ENCODE measurements around the gene OR51B4.
"Not testable (repeated sequence)": the region's sequence is repeated elsewhere in the genome, so short reads cannot be mapped to it uniquely, and the experiment has no call there.

The OR51B4 gene, protein sequence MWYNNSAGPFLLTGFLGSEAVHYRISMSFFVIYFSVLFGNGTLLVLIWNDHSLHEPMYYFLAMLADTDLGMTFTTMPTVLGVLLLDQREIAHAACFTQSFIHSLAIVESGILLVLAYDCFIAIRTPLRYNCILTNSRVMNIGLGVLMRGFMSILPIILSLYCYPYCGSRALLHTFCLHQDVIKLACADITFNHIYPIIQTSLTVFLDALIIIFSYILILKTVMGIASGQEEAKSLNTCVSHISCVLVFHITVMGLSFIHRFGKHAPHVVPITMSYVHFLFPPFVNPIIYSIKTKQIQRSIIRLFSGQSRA

DNA sequence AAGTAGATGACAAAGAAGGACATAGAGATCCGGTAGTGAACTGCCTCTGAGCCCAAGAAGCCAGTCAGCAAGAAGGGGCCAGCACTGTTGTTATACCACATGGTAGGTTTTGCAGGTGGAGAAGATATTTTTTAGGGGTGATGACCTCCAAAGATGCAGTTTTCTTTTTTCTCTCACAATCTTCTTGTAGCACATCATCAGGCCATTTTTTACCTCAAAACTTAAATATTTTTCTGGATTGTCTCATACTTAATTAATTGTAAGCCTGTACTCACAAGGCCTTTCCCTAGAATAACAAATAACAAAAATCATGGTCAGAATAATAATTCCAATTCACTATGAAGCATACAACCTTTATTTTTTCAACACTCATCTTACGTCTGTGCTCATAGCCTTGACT lies at the start of gene OR51B4:
OR51B4 (minus strand) TSS at position 101 of the 400 bp plus-strand sequence; CDS start at position 101, 0 bp downstream.
- DNase-seq (ENCODE audit: low read depth), result no peak

DNA sequence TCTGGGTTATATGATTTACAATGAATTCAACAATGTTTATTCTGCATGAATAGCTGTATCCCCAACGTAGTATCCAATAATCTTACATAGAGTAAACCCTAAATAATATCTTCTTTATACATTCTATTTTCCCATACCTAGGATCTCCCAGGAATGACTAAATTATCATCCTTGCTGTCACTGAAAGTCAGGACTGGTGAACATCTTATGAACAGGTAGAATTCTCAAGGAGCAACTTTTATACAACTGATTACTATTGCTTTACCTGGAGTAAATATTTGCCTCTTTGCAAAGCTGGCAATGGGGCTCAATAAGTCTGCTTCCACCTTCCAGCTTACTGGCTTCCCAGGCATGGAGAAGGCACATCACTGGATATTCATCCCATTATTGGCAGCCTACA lies 49.5 kb upstream of the OR51B4 start, which contains the start of gene OR51B6:
OR51B6 (plus strand) TSS at position 301 of the 400 bp plus-strand sequence; CDS start at position 301, 0 bp downstream.
- no peak for DNase-seq (ENCODE audit: low read depth)

DNA sequence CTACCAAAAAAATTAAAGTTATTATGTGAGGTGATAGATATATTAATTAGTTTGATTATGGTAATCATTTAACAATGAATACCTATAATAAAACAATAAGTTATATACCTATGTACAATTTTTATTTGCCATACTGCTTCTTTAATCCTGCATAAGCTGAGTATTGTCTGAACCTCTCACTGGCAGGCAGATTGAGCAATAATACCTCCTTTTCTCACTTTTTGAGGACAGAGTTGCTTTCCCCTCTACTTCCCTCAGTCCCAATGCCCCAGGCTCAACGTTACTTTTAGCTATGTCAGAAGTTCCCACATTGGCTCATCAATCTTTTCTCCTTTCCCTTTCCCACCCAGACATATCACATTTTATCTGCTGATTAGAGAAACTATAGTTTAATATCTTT lies 47.8 kb upstream of the OR51B4 start:
- DNase-seq (ENCODE audit: low read depth), result no peak

DNA sequence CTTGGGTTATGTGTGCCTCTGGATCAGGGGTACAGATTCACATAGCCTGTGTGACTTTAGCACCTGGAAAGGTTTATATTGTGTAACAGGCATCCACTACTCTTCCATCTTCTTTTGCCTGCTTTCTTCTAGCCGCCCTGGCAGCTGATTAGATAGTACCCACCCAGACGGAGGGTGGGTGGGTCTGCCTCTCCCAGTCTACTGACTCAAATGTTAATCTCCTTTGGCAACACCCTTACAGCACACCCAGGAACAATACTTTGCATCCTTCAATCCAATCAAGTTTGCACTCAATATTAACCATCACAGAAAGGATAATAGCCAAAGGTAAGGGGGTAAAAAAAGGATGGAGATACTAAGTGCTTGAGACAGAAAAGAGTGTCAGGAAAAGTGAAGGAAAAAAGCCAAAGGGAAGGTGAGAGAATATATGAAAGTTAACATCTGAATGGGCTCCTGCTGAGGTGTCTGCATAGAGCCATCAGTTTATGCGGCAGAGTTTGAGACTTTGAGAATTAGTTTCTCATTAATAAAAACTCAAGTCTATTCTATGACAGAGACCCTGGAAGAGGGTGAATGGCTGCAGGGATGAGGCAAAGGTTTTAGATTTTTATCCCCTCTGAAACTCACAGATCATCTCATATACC lies 46.9 kb upstream of the OR51B4 start:
- no peak for DNase-seq (ENCODE audit: low read depth)

DNA sequence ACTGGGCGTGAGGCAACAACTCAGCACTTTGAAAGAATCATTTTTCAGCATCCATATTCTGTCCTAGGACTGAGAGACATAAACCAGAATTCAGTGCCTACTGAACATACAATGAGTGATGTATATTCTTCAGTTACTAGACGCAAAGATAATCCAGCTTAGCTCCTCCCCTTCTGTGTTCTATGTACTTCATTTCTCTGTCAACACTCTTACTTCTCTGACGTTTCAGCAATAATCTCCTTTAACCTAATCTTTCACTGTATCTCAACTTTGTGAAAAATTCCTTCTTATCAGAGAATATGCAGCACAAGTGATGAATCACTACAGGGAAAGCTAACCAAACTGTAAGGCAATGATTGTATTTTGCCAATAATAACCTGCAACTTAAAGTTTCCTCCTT lies 44.1 kb upstream of the OR51B4 start:
- DNase-seq (ENCODE audit: low read depth), result no peak

DNA sequence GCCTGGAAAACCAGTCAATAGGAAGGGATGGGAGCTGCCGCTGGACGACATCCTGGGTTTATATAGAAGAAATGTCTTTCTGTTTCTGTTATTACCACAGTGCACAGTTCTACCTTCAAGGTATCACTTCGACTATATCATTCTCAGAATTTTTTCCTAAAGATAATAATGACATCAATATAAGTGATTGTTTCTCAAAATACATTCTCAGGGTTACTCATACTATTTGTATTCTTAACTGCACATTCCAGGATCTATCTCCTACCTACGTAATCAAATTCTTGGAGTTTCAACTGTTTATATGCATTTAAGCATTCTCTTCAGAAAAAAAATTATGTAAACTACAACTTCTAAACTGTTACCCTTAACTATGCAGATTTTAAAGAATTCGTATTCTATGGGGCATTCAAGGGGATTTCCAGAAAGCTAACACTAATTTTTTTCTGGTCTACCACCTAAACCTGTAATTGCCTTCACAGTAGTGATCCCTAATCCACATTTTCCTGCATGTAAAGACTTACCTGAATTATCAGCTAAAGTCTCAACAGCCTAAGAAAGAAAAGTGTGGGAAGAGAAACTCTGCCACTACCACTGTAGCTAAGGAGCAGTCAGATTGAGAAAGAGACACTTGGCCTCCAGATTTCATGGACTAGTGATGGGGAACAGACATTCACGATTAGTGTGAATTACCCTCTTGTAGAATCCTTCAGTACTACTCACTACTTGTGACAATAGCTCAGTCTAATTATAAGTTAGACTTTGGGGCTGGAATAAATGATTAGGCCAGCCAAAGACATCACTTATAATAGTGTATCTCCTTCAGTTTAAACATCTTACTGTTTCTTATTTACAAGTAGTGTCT lies 42.0 kb upstream of the OR51B4 start, which contains the start of gene OR51B5:
OR51B5 (minus strand) TSS at position 51 of the 862 bp plus-strand sequence; CDS start at position 51, 0 bp downstream.
- DNase-seq (ENCODE audit: low read depth), result no peak

DNA sequence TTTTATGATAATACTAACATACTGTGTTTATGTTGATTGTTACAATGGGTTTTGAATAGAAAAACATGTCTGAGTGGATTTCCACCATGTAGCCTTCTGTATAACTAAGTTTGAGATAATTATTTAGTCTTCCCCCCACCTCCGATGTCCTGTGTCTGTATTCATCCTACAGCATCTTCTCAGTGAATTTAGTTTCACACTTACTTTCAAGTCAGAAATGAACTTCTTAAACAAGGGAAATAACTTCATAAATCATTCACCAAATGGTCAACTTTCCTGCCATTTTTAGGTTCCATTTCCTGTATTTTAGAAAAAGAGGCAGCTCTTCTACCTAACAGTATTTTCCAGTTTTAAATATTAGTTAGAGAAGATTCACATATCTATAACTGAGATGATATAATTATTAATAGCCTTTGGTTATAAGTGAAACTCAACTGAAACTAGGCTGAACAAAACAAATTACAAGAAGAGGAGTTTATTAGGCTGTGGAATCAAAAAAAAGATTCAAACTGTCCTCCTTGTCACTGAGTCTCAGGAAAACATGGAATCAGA lies 38.1 kb upstream of the OR51B4 start:
- no peak for DNase-seq (ENCODE audit: low read depth)

DNA sequence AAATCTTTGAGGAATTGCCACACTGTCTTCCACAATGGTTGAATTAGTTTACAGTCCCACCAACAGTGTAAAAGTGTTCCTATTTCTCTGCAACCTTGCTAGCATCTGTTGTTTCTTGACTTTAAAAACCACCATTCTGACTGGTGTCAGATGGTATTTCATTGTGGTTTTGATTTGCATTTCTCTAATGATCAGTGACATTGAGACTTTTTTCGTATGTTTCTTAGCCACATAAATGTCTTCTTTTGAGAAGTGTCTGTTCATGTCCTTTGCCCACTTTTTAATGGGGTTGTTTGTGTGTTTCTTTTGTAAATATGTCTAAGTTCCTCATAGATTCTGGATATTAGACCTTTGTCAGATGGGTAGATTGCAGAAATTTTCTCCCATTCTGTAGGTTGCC lies 35.5 kb upstream of the OR51B4 start:
- not testable (repeated sequence) for DNase-seq (ENCODE audit: low read depth)

DNA sequence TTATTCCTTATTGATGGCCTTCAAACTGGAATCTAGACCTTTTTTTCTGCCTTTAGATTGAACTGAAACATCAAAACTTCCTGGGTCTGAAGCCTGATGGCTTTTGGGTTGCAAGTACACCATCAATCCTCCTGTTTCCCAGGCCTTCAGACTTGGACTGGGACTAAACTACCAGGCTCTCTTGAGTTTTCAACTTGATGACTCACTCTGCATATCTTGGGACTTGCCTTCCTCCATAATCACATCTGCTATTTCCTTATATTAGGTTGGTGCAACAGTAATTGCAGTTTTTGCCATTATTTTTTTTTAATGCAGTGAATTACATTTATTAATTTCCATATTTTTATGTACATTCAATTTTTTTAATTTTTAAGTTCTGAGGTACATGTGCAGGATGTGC lies 34.6 kb upstream of the OR51B4 start:
- no peak for DNase-seq (ENCODE audit: low read depth)

DNA sequence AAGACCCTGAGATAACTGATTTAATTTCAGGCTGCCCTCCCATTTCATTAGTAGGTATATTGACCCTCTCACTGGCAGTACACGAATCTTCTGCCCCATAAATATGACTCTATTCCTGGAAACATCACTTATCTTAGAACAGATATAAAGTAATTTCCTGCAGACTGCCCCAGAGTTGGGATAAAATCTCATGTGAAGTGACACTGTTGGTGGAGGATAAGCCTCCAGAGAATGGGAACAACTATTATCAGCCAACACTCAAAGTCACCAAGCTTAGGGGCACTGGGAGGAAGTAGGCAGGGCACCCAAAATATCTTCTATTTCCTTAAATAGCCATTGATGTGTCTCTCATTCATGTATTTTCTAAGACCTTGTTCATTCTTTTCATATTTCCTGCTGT lies 33.4 kb upstream of the OR51B4 start:
- no peak for DNase-seq (ENCODE audit: low read depth)

DNA sequence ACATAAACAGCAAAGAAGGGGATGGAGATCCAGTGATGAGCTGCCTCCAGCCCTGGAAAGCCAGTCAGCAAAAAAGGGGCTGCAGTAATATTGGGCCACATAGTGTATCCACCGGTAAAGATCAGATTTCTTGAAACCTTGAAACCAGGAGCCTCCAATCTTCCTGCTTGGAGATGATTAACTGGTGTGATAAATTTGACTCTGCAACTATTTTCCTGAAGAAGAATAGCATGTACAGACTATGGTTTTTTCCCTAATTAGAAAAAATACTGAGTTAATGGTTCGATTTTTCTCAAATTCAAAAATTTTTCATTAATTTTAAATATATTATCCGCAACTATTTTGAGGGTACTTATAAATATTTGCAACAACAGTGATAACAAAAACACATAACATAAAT lies 22.5 kb upstream of the OR51B4 start, which contains the start of gene OR51B2:
OR51B2 (minus strand) TSS at position 101 of the 400 bp plus-strand sequence; CDS start at position 101, 0 bp downstream.
- DNase-seq (ENCODE audit: low read depth), result no peak

DNA sequence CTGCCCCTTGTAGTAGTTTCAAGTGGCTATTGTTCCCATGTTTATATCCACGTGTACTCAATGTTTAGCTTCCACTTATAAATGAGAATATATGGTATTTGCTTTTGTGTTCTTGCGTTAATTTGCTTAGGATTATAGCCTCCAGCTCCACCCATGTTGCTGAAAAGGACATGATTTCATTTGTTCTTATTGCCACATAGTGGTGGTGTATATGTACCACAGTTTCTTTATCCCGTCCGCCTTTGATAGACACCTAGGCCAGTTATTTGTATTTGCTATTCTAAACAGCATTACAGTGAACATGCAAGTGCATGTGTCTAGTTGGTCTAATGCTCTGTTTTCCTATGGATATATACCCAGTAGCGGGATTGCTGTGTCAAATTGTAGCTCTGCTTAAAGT lies 15.5 kb upstream of the OR51B4 start:
- no peak for DNase-seq (ENCODE audit: low read depth)

DNA sequence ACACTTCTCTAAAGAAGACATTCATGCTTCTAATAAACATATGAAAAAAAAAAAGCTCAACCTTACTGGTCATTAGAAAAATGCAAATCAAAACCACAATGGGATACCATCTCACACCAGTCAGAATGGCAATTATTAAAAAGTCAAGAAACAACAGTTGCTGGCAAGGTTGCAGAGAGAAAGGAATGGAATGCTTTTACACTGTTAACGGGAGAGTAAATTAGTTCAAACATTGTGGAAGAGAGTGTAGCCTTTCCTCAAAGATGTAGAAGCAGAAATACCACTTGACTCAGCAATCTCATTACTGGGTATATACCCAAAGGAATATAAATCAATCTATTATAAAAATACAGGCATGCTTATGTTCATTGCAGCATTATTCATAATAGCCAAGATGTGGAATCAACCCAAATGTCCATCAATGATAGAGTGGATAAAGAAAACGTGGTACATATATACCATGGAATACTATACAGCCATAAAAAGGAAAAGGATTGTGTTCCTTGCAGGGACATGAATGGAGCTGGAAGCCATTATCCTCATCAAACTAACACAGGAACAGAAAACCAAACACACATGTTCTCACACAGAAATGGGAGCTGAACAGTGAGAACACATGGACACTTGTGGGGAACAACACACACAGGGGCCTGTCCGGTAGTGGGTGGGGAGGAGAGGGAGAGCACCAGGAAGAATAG lies 11.7 kb upstream of the OR51B4 start:
- not testable (repeated sequence) for DNase-seq (ENCODE audit: low read depth)

DNA sequence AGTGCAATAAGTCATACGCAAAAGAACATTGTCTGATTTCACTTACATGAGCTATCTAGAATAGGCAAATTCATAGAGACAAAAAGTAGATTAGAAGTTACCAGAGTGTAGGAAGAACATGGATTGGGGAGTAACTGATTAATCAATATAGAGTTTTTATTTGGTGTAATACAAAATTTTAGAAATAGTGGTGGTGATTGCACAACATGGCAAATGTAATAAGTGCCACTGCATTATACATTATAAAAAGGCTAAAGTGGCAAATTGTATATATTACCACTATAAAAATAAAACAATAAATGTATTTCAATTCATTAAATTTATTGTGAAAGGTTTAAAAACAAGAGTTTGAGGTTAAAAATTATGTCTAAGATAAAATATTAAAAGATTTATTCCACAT lies 8.7 kb upstream of the OR51B4 start:
- no peak for DNase-seq (ENCODE audit: low read depth)

DNA sequence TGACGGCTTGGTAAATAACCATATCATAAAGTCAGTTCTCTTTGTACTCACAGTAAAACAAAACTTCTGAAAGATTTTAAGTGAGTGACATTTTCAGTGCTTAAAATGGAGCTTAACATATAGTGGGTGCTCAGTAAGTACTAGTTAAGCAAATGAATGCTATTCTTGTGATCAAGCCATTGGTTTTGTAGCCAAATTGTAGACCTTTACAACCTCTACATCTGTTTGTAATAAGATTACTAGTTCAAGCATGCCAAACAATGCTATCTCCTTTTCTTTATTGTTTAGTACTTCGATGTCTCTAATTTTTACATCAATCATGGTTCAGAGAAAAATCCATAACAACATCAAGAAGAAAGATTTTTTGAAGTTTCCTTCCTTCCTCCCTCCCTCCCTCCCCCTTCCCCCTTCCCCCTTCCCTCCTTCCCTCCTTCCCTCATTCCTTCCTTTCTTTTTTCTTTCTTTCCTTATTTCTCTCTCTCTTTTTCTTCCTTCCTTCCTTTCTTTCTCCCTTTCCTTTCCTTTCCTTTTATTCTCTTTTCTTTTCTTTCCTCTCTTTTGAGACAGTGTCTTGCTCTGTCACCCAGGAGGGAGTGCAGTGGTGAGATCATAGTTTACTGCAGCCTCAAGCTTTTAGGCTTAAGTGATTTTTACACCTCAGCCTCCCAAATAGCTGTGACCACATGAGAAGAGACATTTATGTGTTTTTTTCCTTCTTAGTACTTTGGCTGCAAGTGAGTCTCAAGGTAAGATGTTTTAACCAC lies 5.7 kb upstream of the OR51B4 start:
- no peak for DNase-seq (ENCODE audit: low read depth)

DNA sequence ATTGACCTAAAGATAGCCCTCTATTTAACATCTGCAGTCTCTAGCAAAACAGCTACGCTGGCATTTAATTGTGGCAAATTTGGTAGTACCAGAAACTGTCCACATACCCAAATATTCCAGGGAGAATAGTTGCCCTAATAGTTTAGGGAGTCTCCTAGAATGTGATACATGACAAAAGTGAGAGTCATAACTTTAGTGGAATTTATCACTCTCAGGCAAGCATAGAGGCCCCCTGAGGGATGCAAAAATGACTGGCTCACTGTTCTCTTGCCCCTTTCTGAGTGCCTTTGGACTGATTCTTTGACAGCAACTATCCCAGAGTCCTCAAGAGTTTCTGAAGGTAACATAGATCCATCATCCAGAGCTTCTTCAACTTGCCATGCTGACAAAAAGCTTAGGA lies 2.3 kb upstream of the OR51B4 start:
- no peak for DNase-seq (ENCODE audit: low read depth)

DNA sequence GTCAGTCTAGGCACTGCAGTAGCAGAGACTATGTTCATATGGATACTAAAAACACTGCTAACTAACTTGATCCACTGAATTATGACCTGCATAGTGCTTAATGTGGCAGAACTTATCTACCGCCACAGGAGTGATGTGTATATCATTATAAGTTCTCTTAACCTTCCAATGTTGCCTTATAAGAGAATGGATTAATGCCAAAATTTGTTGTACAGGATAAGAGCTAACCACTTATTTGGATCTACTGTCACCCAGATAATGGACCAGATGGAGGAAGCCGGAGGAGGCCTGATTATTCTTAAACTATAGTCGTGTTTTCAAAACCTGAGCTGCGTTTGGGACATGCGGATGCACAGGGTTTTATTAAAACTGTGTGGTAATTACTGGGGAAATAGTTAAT lies 1.9 kb upstream of the OR51B4 start:
- no peak for DNase-seq (ENCODE audit: low read depth)

DNA sequence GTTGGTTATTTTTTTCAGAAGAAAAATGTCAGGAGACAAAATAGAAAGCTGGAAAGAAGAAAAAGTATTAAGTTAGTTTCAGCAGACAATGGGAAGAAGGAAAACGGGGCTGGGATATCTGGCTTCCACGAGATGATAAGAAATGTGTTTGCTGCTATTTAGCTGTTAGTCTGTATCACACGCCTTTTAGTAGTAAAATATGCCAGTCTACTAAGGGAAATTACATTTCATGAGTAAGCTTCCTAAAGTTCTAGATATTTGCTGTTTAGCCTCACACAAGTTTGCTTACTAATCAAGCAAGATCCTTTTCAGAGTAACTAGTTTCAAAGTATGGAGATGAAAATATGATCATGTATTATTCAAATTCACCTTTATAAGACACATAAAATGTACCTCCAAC lies 1.5 kb downstream of the OR51B4 start:
- DNase-seq (ENCODE audit: low read depth), result no peak

DNA sequence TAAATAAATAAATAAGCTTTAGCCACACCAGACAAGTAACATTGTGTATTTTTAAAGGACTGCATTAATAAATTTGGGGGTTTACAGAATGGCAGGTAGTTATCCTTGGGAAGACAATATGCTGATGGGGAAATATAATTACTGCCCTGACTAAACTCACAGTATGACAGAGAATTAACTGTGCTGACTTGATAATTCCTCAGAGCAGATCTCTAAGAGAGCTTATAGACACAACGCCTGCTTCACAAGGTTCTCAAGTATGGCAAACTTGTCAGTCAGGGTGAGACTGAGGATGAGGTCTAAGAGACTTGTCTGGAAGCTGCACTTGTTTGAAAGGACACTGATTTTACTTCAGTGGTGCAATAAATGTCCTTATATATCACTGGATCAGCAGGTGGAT lies 3.3 kb downstream of the OR51B4 start:
- no peak for DNase-seq (ENCODE audit: low read depth)

DNA sequence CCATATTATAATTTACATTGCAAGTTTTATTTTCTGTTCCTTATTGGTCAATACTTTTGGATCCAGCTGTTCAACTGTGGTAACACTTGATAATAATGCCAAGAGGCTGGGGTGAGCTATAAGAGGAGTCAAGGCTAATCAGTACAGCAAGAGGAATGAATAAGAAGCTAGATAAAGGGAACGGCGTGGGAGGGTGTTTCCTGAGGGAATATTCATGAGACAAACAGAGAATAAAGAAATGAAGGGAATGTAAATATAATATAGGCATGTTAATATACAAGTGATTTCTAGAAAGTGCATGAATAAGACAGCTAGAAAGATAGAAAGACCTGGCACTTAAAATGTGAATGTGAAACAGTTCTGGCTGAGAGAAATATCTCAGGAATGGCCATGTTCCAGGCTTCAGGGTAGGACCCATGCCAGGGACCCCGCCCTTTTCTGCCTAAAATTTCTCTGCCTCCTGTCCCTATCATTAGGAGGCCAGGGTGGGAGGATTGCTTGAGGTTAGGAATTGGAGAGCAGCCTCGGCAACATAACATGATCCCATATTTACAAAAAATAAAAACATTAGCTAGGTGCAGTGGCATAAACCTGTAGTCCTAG lies 3.9 kb downstream of the OR51B4 start:
- no peak for DNase-seq (ENCODE audit: low read depth)

All from fibroblast of gingiva (primary cell).